K562 (cell line): Measurements from ENCODE around the gene LIMS1. TPM values are rescaled to one million over a fixed set of nuclear protein-coding genes. Genes with fewer than 3 reads are reported as not detected.

Experiments
- ATAC-seq: fragments of 200-7000 bp; cut with Tn5 transposase; 3 replicates; pipeline ENCODE4 v1.9.1; 2020; ENCODE audit warnings: moderate library complexity
- BruUV-seq: library from RNA; stranded (reverse); fragments of 400-500 nt; replicated peaks from 2 replicates; lab custom pipeline; 2021; lab: Mats Ljungman, UMichigan
- CTCF ChIA-PET: fragments of 300-600 bp; formaldehyde crosslinking; extraction: SDS; loops from one replicate; lab custom pipeline; 2021; ENCODE audit warnings: low intra/inter-chr PET ratio; lab: Yijun Ruan, JAX
- POLR2A ChIA-PET: fragments of 300-600, 350-650 bp; sonication (Branson Sonifier 250); formaldehyde crosslinking; extraction: SDS; loops from one replicate; lab custom pipeline; 2021; ENCODE audit warnings: antibody characterized with exemption, inconsistent platforms; lab: Yijun Ruan, JAX
- DNase-seq, 4 experiments: peaks; one replicate each; pipeline versions ENCODE4 v3.0.0 to v3.0.0-alpha.2; 2011 to 2018; ENCODE audit warnings: low spot score in 3 of 4, mixed read lengths in 3 of 4; ENCODE audit errors: extremely low read depth in 1 of 4
- FAIRE-seq: peaks from 2 replicates; lab custom pipeline; 2011; peaks lifted over from hg19 to GRCh38; lab: Jason Lieb, UNC
- H2AFZ ChIP-seq: 2 replicates; pipeline ENCODE4 v1.6.0; 2011; ENCODE audit warnings: low read depth, low read length, control low read depth, inconsistent platforms
- H3K27ac ChIP-seq: fragments of 200-600 bp; 3 replicates; pipeline ENCODE4 v1.8.0; 2011; ENCODE audit warnings: low read depth, mild to moderate bottlenecking, control low read depth, inconsistent platforms, low read length, moderate library complexity, mixed read lengths; ENCODE audit errors: extremely low read depth
- H3K27me3 ChIP-seq, 2 experiments: fragments of 300-600 bp in 1 of 2; 2 replicates in 1 of 2; 3 replicates in 1 of 2; pipeline versions ENCODE4 v1.6.0 to v1.8.0; 2011; ENCODE audit warnings: inconsistent platforms in 2 of 2, low read length in 2 of 2, mild to moderate bottlenecking in 1 of 2, mixed read lengths in 1 of 2, moderate library complexity in 1 of 2; ENCODE audit not compliant: control insufficient read depth in 2 of 2, insufficient read depth in 2 of 2
- H3K36me3 ChIP-seq: fragments of 300-600 bp; 3 replicates; pipeline ENCODE4 v1.8.0; 2011; ENCODE audit warnings: mild to moderate bottlenecking, low read length, inconsistent platforms; ENCODE audit not compliant: control insufficient read depth, insufficient read depth
- H3K4me1 ChIP-seq, 2 experiments: fragments of 200-600 bp in 1 of 2; replicated peaks in 1 of 2; 2 replicates in 1 of 2; 3 replicates in 1 of 2; pipeline versions ENCODE4 v1.5.1 to v1.8.0; 2011; ENCODE audit warnings: inconsistent platforms in 2 of 2, low read length in 2 of 2, mild to moderate bottlenecking in 1 of 2, mixed read lengths in 1 of 2, moderate library complexity in 1 of 2; ENCODE audit not compliant: control insufficient read depth in 2 of 2, insufficient read depth in 2 of 2
- H3K4me2 ChIP-seq: 2 replicates; pipeline ENCODE4 v1.6.1; 2011; ENCODE audit warnings: low read length, control low read depth, inconsistent platforms, mixed read lengths; ENCODE audit not compliant: insufficient read depth
- H3K4me3 ChIP-seq: fragments of 200-600 bp; sonication (generic), shearing (Covaris generic); 2 replicates; pipeline ENCODE4 v1.5.1; 2016; ENCODE audit warnings: control low read depth, inconsistent platforms
- H3K79me2 ChIP-seq: fragments of 200-600 bp; 3 replicates; pipeline ENCODE4 v1.8.0; 2011; ENCODE audit warnings: low read length, inconsistent platforms; ENCODE audit not compliant: control insufficient read depth, insufficient read depth
- H3K9ac ChIP-seq, 2 experiments: 2 replicates each; pipeline versions ENCODE4 v1.6.0 to v1.6.1; 2011; ENCODE audit warnings: low read depth in 2 of 2, low read length in 2 of 2, control low read depth in 1 of 2, inconsistent platforms in 1 of 2, mild to moderate bottlenecking in 1 of 2, mixed read lengths in 1 of 2; ENCODE audit not compliant: insufficient read depth in 1 of 2
- H3K9me1 ChIP-seq: one replicate; pipeline ENCODE4 v1.6.0; 2011; ENCODE audit warnings: inconsistent platforms, mild to moderate bottlenecking, low read length, moderate library complexity; ENCODE audit not compliant: control insufficient read depth, insufficient read depth
- H3K9me3 ChIP-seq: replicated peaks from 2 replicates; pipeline ENCODE4 v1.5.1; 2011; ENCODE audit warnings: low read depth, low read length, inconsistent platforms; ENCODE audit not compliant: control insufficient read depth, insufficient read depth
- H4K20me1 ChIP-seq: replicated peaks from 2 replicates; pipeline ENCODE4 v1.6.1; 2011; ENCODE audit warnings: low read length, inconsistent platforms, mixed read lengths; ENCODE audit not compliant: control insufficient read depth, insufficient read depth
- ATF3 ChIP-seq, 2 experiments: fragments of 450-650 bp in 1 of 2; sonication (generic) in 1 of 2; formaldehyde crosslinking in 1 of 2; IDR thresholded peaks in 1 of 2; conservative IDR thresholded peaks in 1 of 2; 2 replicates each; pipeline versions ENCODE4 v1.6.1 to v1.8.1; 2016 to 2023; ENCODE audit warnings: mild to moderate bottlenecking in 2 of 2, moderate library complexity in 2 of 2, inconsistent platforms in 1 of 2, missing genetic modification reagents in 1 of 2
- C11orf30 ChIP-seq: fragments of 450-650 bp; IDR thresholded peaks from 2 replicates; pipeline ENCODE4 v1.6.1; 2016; ENCODE audit warnings: low read depth, mild to moderate bottlenecking
- CEBPB ChIP-seq: fragments of 450-650 bp; IDR thresholded peaks from 2 replicates; pipeline ENCODE4 v1.6.1; 2016; ENCODE audit warnings: missing genetic modification characterization, missing compliant biosample characterization
- CEBPG ChIP-seq, 3 experiments: fragments of 200-800 bp in 1 of 3; sonication (Bioruptor generic) in 1 of 3; sonication (generic) in 1 of 3; formaldehyde crosslinking in 1 of 3; IDR thresholded peaks in 2 of 3; conservative IDR thresholded peaks in 1 of 3; 2 replicates each; pipeline versions ENCODE4 v1.6.1 to v1.8.0; 2016 to 2022; ENCODE audit warnings: missing compliant biosample characterization in 2 of 3, missing genetic modification characterization in 2 of 3, mild to moderate bottlenecking in 1 of 3, missing genetic modification reagents in 1 of 3
- ESRRB ChIP-seq: fragments of 250-450 bp; sonication (Bioruptor Pico); IDR thresholded peaks from 2 replicates; pipeline ENCODE4 v1.5.0; 2020; ENCODE audit warnings: mild to moderate bottlenecking, moderate library complexity, borderline replicate concordance
- FOXA1 ChIP-seq: fragments of 450-650 bp; IDR thresholded peaks from 2 replicates; pipeline ENCODE4 v1.6.1; 2016; ENCODE audit warnings: mild to moderate bottlenecking, borderline replicate concordance
- MAFF ChIP-seq: IDR thresholded peaks from 2 replicates; pipeline ENCODE4 v1.6.1; 2012; ENCODE audit warnings: low read length, improper control_type of control experiment
- MAFG ChIP-seq: fragments of 450-650 bp; conservative IDR thresholded peaks from 2 replicates; pipeline ENCODE4 v1.6.1; 2016; ENCODE audit warnings: missing genetic modification characterization, missing compliant biosample characterization
- MAFK ChIP-seq: IDR thresholded peaks from 2 replicates; pipeline ENCODE4 v1.6.1; 2011; ENCODE audit warnings: low read length, improper control_type of control experiment
- ZNF316 ChIP-seq: fragments of 450-650 bp; IDR thresholded peaks from 2 replicates; pipeline ENCODE4 v1.6.1; 2016
- ZNF384 ChIP-seq: IDR thresholded peaks from 2 replicates; pipeline ENCODE4 v1.6.1; 2012; ENCODE audit warnings: low read depth, low read length, improper control_type of control experiment
- ZNF395 ChIP-seq: fragments of 200-800 bp; sonication (Bioruptor generic); IDR thresholded peaks from 2 replicates; pipeline ENCODE4 v1.6.1; 2017; ENCODE audit warnings: missing genetic modification characterization, missing compliant biosample characterization
- ZNF398 ChIP-seq: fragments of 250-450 bp; sonication (Bioruptor Pico); IDR thresholded peaks from 2 replicates; pipeline ENCODE4 v1.8.0; 2021; ENCODE audit warnings: moderate library complexity, mild to moderate bottlenecking, inconsistent platforms
- WGBS: fragments of 100-300 bp; shearing (Covaris generic); methylation state at CpG from one replicate; pipeline ENCODE4 v1.1.6; 2016; ENCODE audit warnings: low coverage, mixed read lengths; ENCODE audit not compliant: insufficient coverage; ENCODE audit errors: missing lambda C conversion rate; 5-methylcytosine and 5-hydroxymethylcytosine counted together
- in situ Hi-C: fragments of 300-500 bp; cut with MboI; formaldehyde crosslinking; loops from 4 replicates; pipeline ENCODE4 v1.15.0; 2018; ENCODE audit warnings: inconsistent platforms, mixed read lengths
- intact Hi-C: fragments of 100-400 bp; cut with micrococcal nuclease; formaldehyde crosslinking; loops from 2 replicates; pipeline ENCODE4 v1.14.2; 2022
- polyA plus RNA-seq, 8 experiments: library from polyadenylated mRNA; depleted of rRNA in 4 of 8; stranded (reverse) in 5 of 8; unstranded in 3 of 8; fragments of >200 nt; fragmentation: Nextera tagmentation in 2 of 8; fragmentation: Illumina TruSeq in 1 of 8; extraction: Ambion mirVana in 2 of 8; extraction: Trizol in 1 of 8; gene quantifications; 2 replicates each; pipeline versions ENCODE4 v1.2.1 to v1.2.3, GENCODE V29; 2011 to 2014; ENCODE audit warnings: inconsistent platforms in 1 of 8, missing spikeins in 1 of 8
- total RNA-seq, 7 experiments: library from RNA; depleted of rRNA in 6 of 7; stranded (reverse); fragments of >200 nt in 6 of 7; fragmentation: Illumina TruSeq in 2 of 7; extraction: Trizol in 2 of 7; gene quantifications; 2 replicates each; pipeline versions ENCODE4 v1.2.1 to v1.2.3, GENCODE V29; 2011 to 2021; ENCODE audit warnings: low replicate concordance in 1 of 7

Gene LIMS1
- total and polyA plus RNA-seq, 9 of the 15 experiments (the other 6 are each of a cell fraction or from before 2014, with no cell fraction given): 52.8 to 134 (median 81.0) TPM

- no peaks in the 10 kb centered on the region for H3K9me1 ChIP-seq
- no peak overlapping the region for H3K4me3 ChIP-seq
- intact Hi-C loops: no loop called here
- peaks cover 47% of the 10 kb centered on the region for H3K36me3 ChIP-seq
- H4K20me1 ChIP-seq: no peaks in the 10 kb centered on the region
- 88% methylated on average over 4 of the region's 4 CpGs for WGBS
- ATAC-seq (no peak), DNase-seq (no peak), FAIRE-seq (no peak)
- BruUV-seq: no TSS peak
- no peak overlapping the region for H3K4me2 ChIP-seq
- H3K27ac ChIP-seq: no peak overlapping the region
- CTCF ChIA-PET: no interaction called here
- H3K9ac ChIP-seq: no peak overlapping the region
- H3K27me3 ChIP-seq: no peaks in the 10 kb centered on the region
- no peaks in the 10 kb centered on the region for H3K79me2 ChIP-seq
- no peaks in the 10 kb centered on the region for H3K4me1 ChIP-seq
- H2AFZ ChIP-seq: no peak overlapping the region
- in situ Hi-C loops: no loop called here
- POLR2A ChIA-PET: no interaction called here
- H3K9me3 ChIP-seq: no peaks in the 10 kb centered on the region
- TF ChIP-seq MAFF (peak; percentile 41; the same call in 1 of the 2 replicates), CEBPG (CRISPR knock-in tag; IDR thresholded peaks at IDR 0.05) (no peak), CEBPG (tag; conservative IDR thresholded peaks at IDR 0.05 in 1 of 2, IDR thresholded peaks at IDR 0.05 in 1 of 2) (peak in 1 of 2 experiments; percentile 63; a peak in 2 of 4 replicates), C11orf30 (peak; percentile 72), MAFK (peak; percentile 52; the same call in 1 of the 2 replicates), ESRRB (CRISPR knock-in tag) (no peak), ATF3 (IDR thresholded peaks at IDR 0.05) (peak; percentile 55), ATF3 (CRISPR knock-in tag; conservative IDR thresholded peaks at IDR 0.05) (no peak), ZNF384 (no peak), CEBPB (tag) (0 out of 2 replicates have a peak, but pooled peaks have one; percentile 25), ZNF316 (peak; percentile 85), MAFG (peak; percentile 64), ZNF395 (CRISPR knock-in tag) (no peak), FOXA1 (no peak), ZNF398 (CRISPR knock-in tag) (no peak)
Observed at GRCh38 chr2:108492364-108492763, 41.9 kb upstream of the LIMS1 start.
